Keratinocyte (primary cell): ENCODE results near the gene FSIP2. TPM values are rescaled to one million over a fixed set of nuclear protein-coding genes. Genes with fewer than 3 reads are reported as not detected.

ENCODE experiments used
- DNase-seq: peaks from one replicate; pipeline ENCODE4 v3.0.0-alpha.2; 2011; ENCODE audit warnings: low read depth, missing footprints, low spot score
- FAIRE-seq: peaks from 2 replicates; lab custom pipeline; 2011; peaks lifted over from hg19 to GRCh38; lab: Jason Lieb, UNC
- H2AFZ ChIP-seq: 2 replicates; pipeline ENCODE4 v1.6.0; 2012; ENCODE audit warnings: low read length, control low read depth, inconsistent platforms; ENCODE audit not compliant: control insufficient read depth
- H3K27ac ChIP-seq: 2 replicates; pipeline ENCODE4 v1.5.1; 2011; ENCODE audit warnings: low read length; ENCODE audit not compliant: control insufficient read depth, insufficient read depth
- H3K27me3 ChIP-seq: 3 replicates; pipeline ENCODE4 v1.6.0; 2011; ENCODE audit warnings: low read length; ENCODE audit not compliant: control insufficient read depth, insufficient read depth; ENCODE audit errors: extremely low read depth
- H3K36me3 ChIP-seq, 2 experiments: 2 replicates in 1 of 2; 3 replicates in 1 of 2; pipeline ENCODE4 v1.5.1; 2011; ENCODE audit warnings: low read length in 2 of 2, mild to moderate bottlenecking in 1 of 2; ENCODE audit not compliant: control insufficient read depth in 2 of 2, insufficient read depth in 2 of 2; ENCODE audit errors: extremely low read depth in 1 of 2
- H3K4me1 ChIP-seq: 3 replicates; pipeline ENCODE4 v1.5.1; 2011; ENCODE audit warnings: low read length; ENCODE audit not compliant: control insufficient read depth, insufficient read depth; ENCODE audit errors: extremely low read depth
- H3K4me2 ChIP-seq: 3 replicates; pipeline ENCODE4 v1.6.0; 2011; ENCODE audit warnings: low read depth, low read length; ENCODE audit not compliant: control insufficient read depth, insufficient read depth; ENCODE audit errors: extremely low read depth
- H3K4me3 ChIP-seq, 3 experiments: fragments of 200-600 bp in 1 of 3; sonication (generic) in 1 of 3; 2 replicates in 2 of 3; 3 replicates in 1 of 3; pipeline ENCODE4 v1.5.1; 2011 to 2016; ENCODE audit warnings: low read length in 3 of 3, mild to moderate bottlenecking in 3 of 3, control low read depth in 2 of 3, inconsistent platforms in 1 of 3, low read depth in 1 of 3, mixed read lengths in 1 of 3, mixed run types in 1 of 3, moderate library complexity in 1 of 3; ENCODE audit not compliant: control insufficient read depth in 2 of 3, insufficient read depth in 2 of 3; ENCODE audit errors: extremely low read depth in 1 of 3
- H3K79me2 ChIP-seq: 2 replicates; pipeline ENCODE4 v1.6.0; 2012; ENCODE audit warnings: low read length; ENCODE audit not compliant: control insufficient read depth, insufficient read depth
- H3K9ac ChIP-seq: 3 replicates; pipeline ENCODE4 v1.6.0; 2011; ENCODE audit warnings: low read length; ENCODE audit not compliant: control insufficient read depth, insufficient read depth; ENCODE audit errors: extremely low read depth
- H3K9me1 ChIP-seq: 3 replicates; pipeline ENCODE4 v1.6.0; 2011; ENCODE audit warnings: low read length; ENCODE audit not compliant: control insufficient read depth, insufficient read depth; ENCODE audit errors: extremely low read depth
- H3K9me3 ChIP-seq: 2 replicates; pipeline ENCODE4 v1.5.1; 2012; ENCODE audit warnings: low read depth, low read length; ENCODE audit not compliant: control insufficient read depth
- H4K20me1 ChIP-seq: 3 replicates; pipeline ENCODE4 v1.6.0; 2011; ENCODE audit warnings: low read length; ENCODE audit not compliant: control insufficient read depth, insufficient read depth; ENCODE audit errors: extremely low read depth
- CTCF ChIP-seq, 3 experiments: IDR thresholded peaks in 1 of 3; conservative IDR thresholded peaks in 1 of 3; optimal IDR thresholded peaks in 1 of 3; 2 replicates in 2 of 3; 3 replicates in 1 of 3; pipeline versions ENCODE3 to v1.5.1; 2011; ENCODE audit warnings: low read length in 3 of 3, mild to moderate bottlenecking in 3 of 3, moderate library complexity in 2 of 3, control low read depth in 1 of 3, inconsistent platforms in 1 of 3; ENCODE audit not compliant: insufficient read depth in 2 of 3; ENCODE audit errors: extremely low read depth in 1 of 3
- EZH2 ChIP-seq: IDR thresholded peaks from one replicate; pipeline ENCODE4 v1.6.1; 2012; ENCODE audit warnings: inconsistent platforms, mild to moderate bottlenecking, low read length, moderate library complexity
- dilution Hi-C: fragments of 300-500 bp; cut with MboI; formaldehyde crosslinking; loops from one replicate; pipeline ENCODE4 v1.7.0; 2020; ENCODE audit warnings: low sequenced_read_pairs; ENCODE audit not compliant: extremely low pct_ligation_motif_present
- polyA plus RNA-seq, 5 experiments: library from polyadenylated mRNA; depleted of rRNA in 3 of 5; stranded (reverse) in 3 of 5; stranded (forward) in 1 of 5; unstranded in 1 of 5; fragments of >200 nt; gene quantifications; 1 replicate in 1 of 5; 2 replicates in 3 of 5; 3 replicates in 1 of 5; pipeline versions ENCODE4 v1.2.1 to v1.2.3, GENCODE V29; 2011 to 2012; ENCODE audit warnings: missing spikeins in 2 of 5, low read depth in 1 of 5, low replicate concordance in 1 of 5

The FSIP2 gene
- polyA plus RNA-seq, 1 donor (not counting 4 experiments of a cell fraction or from before 2014, with no cell fraction given) = 0.38 TPM

- no peak for TF ChIP-seq CTCF (optimal IDR thresholded peaks at IDR 0.05 in 1 of 3, IDR thresholded peaks at IDR 0.05 in 1 of 3, conservative IDR thresholded peaks at IDR 0.05 in 1 of 3; ENCODE audit: extremely low read depth in 1 of 3, insufficient read depth in 2 of 3, low read length in 3 of 3)
- TF ChIP-seq EZH2 = no peak
- H3K4me1 ChIP-seq = no peaks in the 10 kb centered on the region
- H3K27ac ChIP-seq = no peak overlapping the region
- no peaks in the 10 kb centered on the region for H3K79me2 ChIP-seq
- dilution Hi-C loops = no loop called here
- H3K36me3 ChIP-seq = no peaks in the 10 kb centered on the region
- H4K20me1 ChIP-seq = no peaks in the 10 kb centered on the region
- no peaks in the 10 kb centered on the region for H3K9me3 ChIP-seq
- no peak for FAIRE-seq
- H3K9ac ChIP-seq = no peak overlapping the region
- H3K9me1 ChIP-seq = no peaks in the 10 kb centered on the region
- no peak for DNase-seq
- H3K4me3 ChIP-seq = no peak overlapping the region
- no peak overlapping the region for H2AFZ ChIP-seq
- H3K27me3 ChIP-seq = no peaks in the 10 kb centered on the region
- no peak overlapping the region for H3K4me2 ChIP-seq
These were observed 87.0 kb downstream of the FSIP2 start for GRCh38 chr2:185825557-185825956.

- Histone ChIP-seq H3K79me2 (no peaks in the 10 kb centered on the region), H2AFZ (no peak overlapping the region), H3K4me3 (no peak overlapping the region), H3K27me3 (no peaks in the 10 kb centered on the region), H3K9me3 (no peaks in the 10 kb centered on the region), H3K27ac (no peak overlapping the region), H3K4me1 (no peaks in the 10 kb centered on the region), H3K9me1 (no peaks in the 10 kb centered on the region), H4K20me1 (no peaks in the 10 kb centered on the region), H3K9ac (no peak overlapping the region), H3K36me3 (no peaks in the 10 kb centered on the region), H3K4me2 (no peak overlapping the region)
- dilution Hi-C loops = no loop called here
- DNase-seq (no peak), FAIRE-seq (no peak)
- TF ChIP-seq CTCF (optimal IDR thresholded peaks at IDR 0.05 in 1 of 3, IDR thresholded peaks at IDR 0.05 in 1 of 3, conservative IDR thresholded peaks at IDR 0.05 in 1 of 3; ENCODE audit: extremely low read depth in 1 of 3, insufficient read depth in 2 of 3, low read length in 3 of 3) (no peak), EZH2 (no peak)
These were observed 89.7 kb downstream of the FSIP2 start for GRCh38 chr2:185828326-185828725.
